Measurements from ENCODE around the gene NOL11.

DNA sequence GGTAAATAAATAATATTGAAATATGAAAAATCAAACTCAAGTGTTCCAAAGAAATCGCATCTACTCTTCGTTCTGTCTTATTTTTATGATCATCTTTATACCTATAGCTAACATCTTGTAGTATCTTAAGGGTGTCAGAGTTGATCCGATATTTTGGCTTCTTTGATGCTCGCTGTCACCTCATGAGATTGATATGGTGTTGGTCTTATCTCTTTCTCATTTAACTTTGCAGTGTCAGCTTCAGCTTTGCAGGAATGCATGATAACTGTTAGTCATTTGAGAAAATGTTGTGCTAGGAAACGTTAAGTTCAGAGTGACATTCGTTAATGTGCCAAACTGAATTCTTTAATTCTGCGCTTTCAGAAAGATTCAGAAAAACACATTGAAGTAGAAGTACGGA is 19.4 kb downstream of the NOL11 start:
- TF ChIP-seq, protein P1, sequence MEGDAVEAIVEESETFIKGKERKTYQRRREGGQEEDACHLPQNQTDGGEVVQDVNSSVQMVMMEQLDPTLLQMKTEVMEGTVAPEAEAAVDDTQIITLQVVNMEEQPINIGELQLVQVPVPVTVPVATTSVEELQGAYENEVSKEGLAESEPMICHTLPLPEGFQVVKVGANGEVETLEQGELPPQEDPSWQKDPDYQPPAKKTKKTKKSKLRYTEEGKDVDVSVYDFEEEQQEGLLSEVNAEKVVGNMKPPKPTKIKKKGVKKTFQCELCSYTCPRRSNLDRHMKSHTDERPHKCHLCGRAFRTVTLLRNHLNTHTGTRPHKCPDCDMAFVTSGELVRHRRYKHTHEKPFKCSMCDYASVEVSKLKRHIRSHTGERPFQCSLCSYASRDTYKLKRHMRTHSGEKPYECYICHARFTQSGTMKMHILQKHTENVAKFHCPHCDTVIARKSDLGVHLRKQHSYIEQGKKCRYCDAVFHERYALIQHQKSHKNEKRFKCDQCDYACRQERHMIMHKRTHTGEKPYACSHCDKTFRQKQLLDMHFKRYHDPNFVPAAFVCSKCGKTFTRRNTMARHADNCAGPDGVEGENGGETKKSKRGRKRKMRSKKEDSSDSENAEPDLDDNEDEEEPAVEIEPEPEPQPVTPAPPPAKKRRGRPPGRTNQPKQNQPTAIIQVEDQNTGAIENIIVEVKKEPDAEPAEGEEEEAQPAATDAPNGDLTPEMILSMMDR (IDR thresholded peaks at IDR 0.05; ENCODE audit: extremely low read depth in 1 of 2, insufficient read depth in 1 of 2, low read depth in 1 of 2, low read length in 2 of 2), result no peak
- TF ChIP-seq JUN (IDR thresholded peaks at IDR 0.05; ENCODE audit: borderline replicate concordance, insufficient read depth, insufficient read length, low read depth) (no peak), EZH2 (IDR thresholded peaks at IDR 0.05; ENCODE audit: borderline replicate concordance, low read depth, low read length, severe bottlenecking) (no peak), FOS (IDR thresholded peaks at IDR 0.05; ENCODE audit: borderline replicate concordance, insufficient read depth, low read length) (no peak), POLR2A (IDR thresholded peaks at IDR 0.05; ENCODE audit: low read depth, low read length) (no peak), POLR2AphosphoS5 (IDR thresholded peaks at IDR 0.05; ENCODE audit: insufficient read depth, low read depth, low read length) (no peak), GATA2 (IDR thresholded peaks at IDR 0.05; ENCODE audit: insufficient read depth, insufficient read length, low read depth, low read length) (no peak), MYC (IDR thresholded peaks at IDR 0.05; ENCODE audit: low read depth, low read length) (no peak)
- TF ChIP-seq, protein P2, sequence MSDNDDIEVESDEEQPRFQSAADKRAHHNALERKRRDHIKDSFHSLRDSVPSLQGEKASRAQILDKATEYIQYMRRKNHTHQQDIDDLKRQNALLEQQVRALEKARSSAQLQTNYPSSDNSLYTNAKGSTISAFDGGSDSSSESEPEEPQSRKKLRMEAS (IDR thresholded peaks at IDR 0.05; ENCODE audit: insufficient read depth, insufficient read length), result no peak
